Small intestine (tissue), 7 donors: ENCODE measurements around the gene GRK4. TPM values are rescaled to one million over a fixed set of nuclear protein-coding genes. Genes with fewer than 3 reads are reported as not detected.

Source experiments
- DNase-seq, 2 donors: peaks; one replicate each; pipeline versions ENCODE4 v3.0.0 to v3.0.0-alpha.2; 2013
- FAIRE-seq: peaks from 2 replicates; lab custom pipeline; 2012; peaks lifted over from hg19 to GRCh38; lab: Jason Lieb, UNC
- H3K27ac ChIP-seq, 3 donors: one replicate each; pipeline ENCODE4 v1.5.1; 2013; ENCODE audit warnings: low read length in 2 of 3, mild to moderate bottlenecking in 2 of 3, control low read depth in 1 of 3, inconsistent platforms in 1 of 3, low read depth in 1 of 3, moderate library complexity in 1 of 3
- H3K27me3 ChIP-seq, 3 donors: one replicate each; pipeline ENCODE4 v1.6.1; 2013; ENCODE audit warnings: low read length in 3 of 3, inconsistent platforms in 1 of 3; ENCODE audit not compliant: control insufficient read depth in 3 of 3, insufficient read depth in 3 of 3
- H3K36me3 ChIP-seq, 3 donors: one replicate each; pipeline ENCODE4 v1.6.1; 2013; ENCODE audit warnings: low read length in 3 of 3, inconsistent platforms in 1 of 3, low read depth in 1 of 3, mild to moderate bottlenecking in 1 of 3, moderate library complexity in 1 of 3; ENCODE audit not compliant: control insufficient read depth in 3 of 3, insufficient read depth in 2 of 3
- H3K4me1 ChIP-seq, 3 donors: one replicate each; pipeline ENCODE4 v1.6.1; 2013; ENCODE audit warnings: low read length in 2 of 3, inconsistent platforms in 1 of 3, low read depth in 1 of 3, mild to moderate bottlenecking in 1 of 3, moderate library complexity in 1 of 3; ENCODE audit not compliant: control insufficient read depth in 3 of 3, insufficient read depth in 2 of 3
- H3K4me3 ChIP-seq, 3 donors: one replicate each; pipeline ENCODE4 v1.5.1; 2013; ENCODE audit warnings: low read length in 3 of 3, control low read depth in 1 of 3, inconsistent platforms in 1 of 3, low read depth in 1 of 3, mild to moderate bottlenecking in 1 of 3, moderate library complexity in 1 of 3
- H3K9me3 ChIP-seq, 2 donors: one replicate each; pipeline ENCODE4 v1.6.1; 2013; ENCODE audit warnings: low read depth in 1 of 2, low read length in 1 of 2; ENCODE audit not compliant: control insufficient read depth in 2 of 2, insufficient read depth in 1 of 2
- WGBS, 3 donors: extraction: QIAGEN DNeasy Blood & Tissue Kit; methylation state at CpG; one replicate each; pipeline ENCODE4 v1.1.7; 2013; 5-methylcytosine and 5-hydroxymethylcytosine counted together
- polyA plus RNA-seq, 4 donors: library from polyadenylated mRNA; stranded (reverse) in 3 of 4; unstranded in 1 of 4; fragments of 200-250 nt in 3 of 4; fragments of 120-200 nt in 1 of 4; gene quantifications; one replicate each; pipeline versions ENCODE4 v1.2.1 to v1.2.3, GENCODE V29; 2013
- donor health status: healthy with polysubstance abuse.
- donor health status: control.
- donor health status: control.
- donor health status: Bipolar disorder and iron deficiency.
- donor health status: healthy.

The GRK4 gene
- polyA plus RNA-seq, 4 donors = 1.1 to 3.8 (median 2.3) TPM

- Histone ChIP-seq H3K4me3 (no peak overlapping the region), H3K27ac (no peak overlapping the region), H3K9me3 (no peaks in the 10 kb centered on the region), H3K27me3 (no peaks in the 10 kb centered on the region), H3K36me3 (peaks cover 0 to 12% (median 2%) of the 10 kb centered on the region in 3 donors), H3K4me1 (peaks cover 0 to 7% (median 0%) of the 10 kb centered on the region in 3 donors)
- WGBS, 3 donors = 8 to 56% (median 17%) methylated on average over 1 of the region's 1 CpG
- no peak for FAIRE-seq
- peak; percentile 12 to 31 for DNase-seq
Observed at GRCh38 chr4:3083732-3084131, 120.4 kb downstream of the GRK4 start.

GRCh38 chr4:3085948-3086670, 122.7 kb downstream of the GRK4 start:
- no peak overlapping the region for H3K27ac ChIP-seq
- FAIRE-seq = no peak
- DNase-seq = no peak
- peaks cover 0 to 7% (median 0%) of the 10 kb centered on the region in 3 donors for H3K4me1 ChIP-seq
- 92 to 93% (median 92%) methylated on average over 10 of the region's 10 CpGs for WGBS, 3 donors
- no peaks in the 10 kb centered on the region for H3K9me3 ChIP-seq
- peaks cover 0 to 12% (median 2%) of the 10 kb centered on the region in 3 donors for H3K36me3 ChIP-seq
- H3K27me3 ChIP-seq = no peaks in the 10 kb centered on the region
- H3K4me3 ChIP-seq = no peak overlapping the region

- Histone ChIP-seq H3K4me3 (no peak overlapping the region), H3K27me3 (no peaks in the 10 kb centered on the region), H3K36me3 (peaks cover 0 to 12% (median 2%) of the 10 kb centered on the region in 3 donors), H3K9me3 (no peaks in the 10 kb centered on the region), H3K27ac (no peak overlapping the region), H3K4me1 (peaks cover 0 to 7% (median 0%) of the 10 kb centered on the region in 3 donors)
- 79 to 90% (median 82%) methylated on average over 4 of the region's 4 CpGs for WGBS, 3 donors
- FAIRE-seq = no peak
- no peak for DNase-seq
Observed at GRCh38 chr4:3087115-3087797, 123.9 kb downstream of the GRK4 start.

Other genes starting within 250 kb of the GRK4 start
- gene TNIP2, start 207.2 kb upstream of the GRK4 start, polyA plus RNA-seq = 100 to 1,000 TPM in 1 of 4 donors, 10 to 100 TPM in 3; 30.1 to 109 (median 60.3) TPM
- 10 to 100 TPM in 3 of 4 donors, 1 to 10 TPM in 1; 8.9 to 38.0 (median 23.6) TPM for gene SH3BP2, start 170.5 kb upstream of the GRK4 start, polyA plus RNA-seq
- 100 to 1,000 TPM; 158 to 262 (median 177) TPM for gene ADD1, start 119.7 kb upstream of the GRK4 start, polyA plus RNA-seq
- 10 to 100 TPM in 3 of 4 donors, 1 to 10 TPM in 1; 10.0 to 26.3 (median 17.9) TPM for gene NOP14, start 165 bp upstream of the GRK4 start, polyA plus RNA-seq
- gene HTT-AS, start 111.0 kb downstream of the GRK4 start, polyA plus RNA-seq = not detected
- 10 to 100 TPM; 10.3 to 28.8 (median 14.8) TPM for gene HTT, start 111.1 kb downstream of the GRK4 start, polyA plus RNA-seq